ENCODE data around the gene ZNF732.

- TF ChIP-seq CTCF (IDR thresholded peaks at IDR 0.05; ENCODE audit: insufficient read depth, low read length, poor library complexity, severe bottlenecking): no peak
- no peak for TF ChIP-seq EZH2phosphoT487 (conservative IDR thresholded peaks at IDR 0.05; ENCODE audit: low read length)
Measured at GRCh38 chr4:273309-274017, 31.8 kb downstream of the ZNF732 start.
